K562 (cell line): ENCODE measurements around the gene PPP1CA. TPM values are rescaled to one million over a fixed set of nuclear protein-coding genes. Genes with fewer than 3 reads are reported as not detected.

ENCODE experiments used
- CEBPG ChIP-seq, 3 experiments: fragments of 200-800 bp in 1 of 3; sonication (Bioruptor generic) in 1 of 3; sonication (generic) in 1 of 3; formaldehyde crosslinking in 1 of 3; IDR thresholded peaks in 2 of 3; conservative IDR thresholded peaks in 1 of 3; 2 replicates each; pipeline versions ENCODE4 v1.6.1 to v1.8.0; 2016 to 2022; ENCODE audit warnings: missing compliant biosample characterization in 2 of 3, missing genetic modification characterization in 2 of 3, mild to moderate bottlenecking in 1 of 3, missing genetic modification reagents in 1 of 3
- HDGF ChIP-seq: fragments of 450-650 bp; IDR thresholded peaks from 2 replicates; pipeline ENCODE4 v1.6.1; 2016
- MLLT1 ChIP-seq, 2 experiments: fragments of 450-650 bp; IDR thresholded peaks; 2 replicates each; pipeline ENCODE4 v1.6.1; 2016
- NR3C1 ChIP-seq: sonication (generic); formaldehyde crosslinking; IDR thresholded peaks from 2 replicates; pipeline ENCODE4 v1.8.1; 2022; ENCODE audit warnings: missing genetic modification reagents
- PCBP1 ChIP-seq: fragments of 200-400 bp; formaldehyde crosslinking; IDR thresholded peaks from 2 replicates; pipeline ENCODE4 v1.6.1; 2018; ENCODE audit warnings: mild to moderate bottlenecking, low read depth, low read length; ENCODE audit not compliant: poor library complexity, severe bottlenecking
- TAF15 ChIP-seq: fragments of 200-400 bp; formaldehyde crosslinking; IDR thresholded peaks from 2 replicates; pipeline ENCODE4 v1.6.1; 2017; ENCODE audit warnings: mild to moderate bottlenecking, low read depth, low read length, moderate library complexity
- ZNF23 ChIP-seq: fragments of 250-450 bp; sonication (Bioruptor Pico); IDR thresholded peaks from 2 replicates; pipeline ENCODE4 v1.4.0; 2020; ENCODE audit warnings: mild to moderate bottlenecking
- polyA plus RNA-seq, 8 experiments: library from polyadenylated mRNA; depleted of rRNA in 4 of 8; stranded (reverse) in 5 of 8; unstranded in 3 of 8; fragments of >200 nt; fragmentation: Nextera tagmentation in 2 of 8; fragmentation: Illumina TruSeq in 1 of 8; extraction: Ambion mirVana in 2 of 8; extraction: Trizol in 1 of 8; gene quantifications; 2 replicates each; pipeline versions ENCODE4 v1.2.1 to v1.2.3, GENCODE V29; 2011 to 2014; ENCODE audit warnings: inconsistent platforms in 1 of 8, missing spikeins in 1 of 8
- total RNA-seq, 7 experiments: library from RNA; depleted of rRNA in 6 of 7; stranded (reverse); fragments of >200 nt in 6 of 7; fragmentation: Illumina TruSeq in 2 of 7; extraction: Trizol in 2 of 7; gene quantifications; 2 replicates each; pipeline versions ENCODE4 v1.2.1 to v1.2.3, GENCODE V29; 2011 to 2021; ENCODE audit warnings: low replicate concordance in 1 of 7
- TF ChIP-seq, protein P1 (sequence below): fragments of 200-600 bp; sonication (generic); IDR thresholded peaks from one replicate; pipeline ENCODE4 v1.6.1; 2012; ENCODE audit warnings: mild to moderate bottlenecking, low read depth, low read length, inconsistent platforms

PPP1CA gene
- total and polyA plus RNA-seq, 9 of the 15 experiments (the other 6 are each of a cell fraction or from before 2014, with no cell fraction given), result 18.2 to 242 (median 188) TPM

DNA sequence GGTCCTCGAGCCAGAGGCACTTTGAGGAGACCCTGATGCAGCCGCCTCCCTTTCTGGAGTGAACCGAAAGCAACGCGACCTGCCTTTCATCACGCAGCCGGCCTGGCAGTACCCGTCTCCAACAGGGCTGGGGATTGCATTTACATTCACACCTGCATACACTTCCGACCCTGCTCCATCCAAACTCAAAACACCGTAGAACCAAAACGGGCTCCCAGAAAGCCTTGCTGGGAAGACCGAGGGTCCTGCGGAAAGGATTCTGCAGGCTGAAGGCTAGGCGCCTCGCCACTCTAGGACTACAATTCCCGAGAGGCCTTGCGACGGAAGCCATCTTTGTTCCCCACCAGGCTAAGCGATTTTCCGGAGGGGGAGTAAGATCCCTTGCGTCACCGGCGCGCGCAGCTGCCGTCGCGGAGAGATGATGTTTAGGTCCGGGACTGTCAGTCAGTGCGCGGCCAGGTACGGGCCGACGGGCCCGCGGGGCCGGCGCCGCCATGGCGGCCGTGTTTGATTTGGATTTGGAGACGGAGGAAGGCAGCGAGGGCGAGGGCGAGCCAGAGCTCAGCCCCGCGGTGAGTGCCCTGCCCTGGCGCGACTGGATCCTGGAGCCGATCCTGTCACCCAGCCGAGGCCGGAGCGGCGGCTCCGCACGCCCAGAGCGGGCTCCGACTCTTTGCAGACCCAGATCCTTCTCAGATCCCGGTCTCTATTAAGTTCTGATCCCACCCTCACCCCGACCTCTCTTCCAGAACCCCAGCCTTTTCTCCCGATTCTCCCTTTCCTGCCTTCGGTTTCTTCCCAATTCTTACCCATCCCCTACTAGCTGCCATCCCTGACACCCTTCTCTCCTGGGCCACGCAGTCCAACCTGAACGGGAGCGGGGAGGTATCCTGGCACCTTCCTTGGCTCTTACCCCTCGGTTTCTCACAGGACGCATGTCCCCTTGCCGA, 26.7 kb upstream of the PPP1CA start, which contains the start of gene RPS6KB2 (continued):
- TF ChIP-seq, protein P1, sequence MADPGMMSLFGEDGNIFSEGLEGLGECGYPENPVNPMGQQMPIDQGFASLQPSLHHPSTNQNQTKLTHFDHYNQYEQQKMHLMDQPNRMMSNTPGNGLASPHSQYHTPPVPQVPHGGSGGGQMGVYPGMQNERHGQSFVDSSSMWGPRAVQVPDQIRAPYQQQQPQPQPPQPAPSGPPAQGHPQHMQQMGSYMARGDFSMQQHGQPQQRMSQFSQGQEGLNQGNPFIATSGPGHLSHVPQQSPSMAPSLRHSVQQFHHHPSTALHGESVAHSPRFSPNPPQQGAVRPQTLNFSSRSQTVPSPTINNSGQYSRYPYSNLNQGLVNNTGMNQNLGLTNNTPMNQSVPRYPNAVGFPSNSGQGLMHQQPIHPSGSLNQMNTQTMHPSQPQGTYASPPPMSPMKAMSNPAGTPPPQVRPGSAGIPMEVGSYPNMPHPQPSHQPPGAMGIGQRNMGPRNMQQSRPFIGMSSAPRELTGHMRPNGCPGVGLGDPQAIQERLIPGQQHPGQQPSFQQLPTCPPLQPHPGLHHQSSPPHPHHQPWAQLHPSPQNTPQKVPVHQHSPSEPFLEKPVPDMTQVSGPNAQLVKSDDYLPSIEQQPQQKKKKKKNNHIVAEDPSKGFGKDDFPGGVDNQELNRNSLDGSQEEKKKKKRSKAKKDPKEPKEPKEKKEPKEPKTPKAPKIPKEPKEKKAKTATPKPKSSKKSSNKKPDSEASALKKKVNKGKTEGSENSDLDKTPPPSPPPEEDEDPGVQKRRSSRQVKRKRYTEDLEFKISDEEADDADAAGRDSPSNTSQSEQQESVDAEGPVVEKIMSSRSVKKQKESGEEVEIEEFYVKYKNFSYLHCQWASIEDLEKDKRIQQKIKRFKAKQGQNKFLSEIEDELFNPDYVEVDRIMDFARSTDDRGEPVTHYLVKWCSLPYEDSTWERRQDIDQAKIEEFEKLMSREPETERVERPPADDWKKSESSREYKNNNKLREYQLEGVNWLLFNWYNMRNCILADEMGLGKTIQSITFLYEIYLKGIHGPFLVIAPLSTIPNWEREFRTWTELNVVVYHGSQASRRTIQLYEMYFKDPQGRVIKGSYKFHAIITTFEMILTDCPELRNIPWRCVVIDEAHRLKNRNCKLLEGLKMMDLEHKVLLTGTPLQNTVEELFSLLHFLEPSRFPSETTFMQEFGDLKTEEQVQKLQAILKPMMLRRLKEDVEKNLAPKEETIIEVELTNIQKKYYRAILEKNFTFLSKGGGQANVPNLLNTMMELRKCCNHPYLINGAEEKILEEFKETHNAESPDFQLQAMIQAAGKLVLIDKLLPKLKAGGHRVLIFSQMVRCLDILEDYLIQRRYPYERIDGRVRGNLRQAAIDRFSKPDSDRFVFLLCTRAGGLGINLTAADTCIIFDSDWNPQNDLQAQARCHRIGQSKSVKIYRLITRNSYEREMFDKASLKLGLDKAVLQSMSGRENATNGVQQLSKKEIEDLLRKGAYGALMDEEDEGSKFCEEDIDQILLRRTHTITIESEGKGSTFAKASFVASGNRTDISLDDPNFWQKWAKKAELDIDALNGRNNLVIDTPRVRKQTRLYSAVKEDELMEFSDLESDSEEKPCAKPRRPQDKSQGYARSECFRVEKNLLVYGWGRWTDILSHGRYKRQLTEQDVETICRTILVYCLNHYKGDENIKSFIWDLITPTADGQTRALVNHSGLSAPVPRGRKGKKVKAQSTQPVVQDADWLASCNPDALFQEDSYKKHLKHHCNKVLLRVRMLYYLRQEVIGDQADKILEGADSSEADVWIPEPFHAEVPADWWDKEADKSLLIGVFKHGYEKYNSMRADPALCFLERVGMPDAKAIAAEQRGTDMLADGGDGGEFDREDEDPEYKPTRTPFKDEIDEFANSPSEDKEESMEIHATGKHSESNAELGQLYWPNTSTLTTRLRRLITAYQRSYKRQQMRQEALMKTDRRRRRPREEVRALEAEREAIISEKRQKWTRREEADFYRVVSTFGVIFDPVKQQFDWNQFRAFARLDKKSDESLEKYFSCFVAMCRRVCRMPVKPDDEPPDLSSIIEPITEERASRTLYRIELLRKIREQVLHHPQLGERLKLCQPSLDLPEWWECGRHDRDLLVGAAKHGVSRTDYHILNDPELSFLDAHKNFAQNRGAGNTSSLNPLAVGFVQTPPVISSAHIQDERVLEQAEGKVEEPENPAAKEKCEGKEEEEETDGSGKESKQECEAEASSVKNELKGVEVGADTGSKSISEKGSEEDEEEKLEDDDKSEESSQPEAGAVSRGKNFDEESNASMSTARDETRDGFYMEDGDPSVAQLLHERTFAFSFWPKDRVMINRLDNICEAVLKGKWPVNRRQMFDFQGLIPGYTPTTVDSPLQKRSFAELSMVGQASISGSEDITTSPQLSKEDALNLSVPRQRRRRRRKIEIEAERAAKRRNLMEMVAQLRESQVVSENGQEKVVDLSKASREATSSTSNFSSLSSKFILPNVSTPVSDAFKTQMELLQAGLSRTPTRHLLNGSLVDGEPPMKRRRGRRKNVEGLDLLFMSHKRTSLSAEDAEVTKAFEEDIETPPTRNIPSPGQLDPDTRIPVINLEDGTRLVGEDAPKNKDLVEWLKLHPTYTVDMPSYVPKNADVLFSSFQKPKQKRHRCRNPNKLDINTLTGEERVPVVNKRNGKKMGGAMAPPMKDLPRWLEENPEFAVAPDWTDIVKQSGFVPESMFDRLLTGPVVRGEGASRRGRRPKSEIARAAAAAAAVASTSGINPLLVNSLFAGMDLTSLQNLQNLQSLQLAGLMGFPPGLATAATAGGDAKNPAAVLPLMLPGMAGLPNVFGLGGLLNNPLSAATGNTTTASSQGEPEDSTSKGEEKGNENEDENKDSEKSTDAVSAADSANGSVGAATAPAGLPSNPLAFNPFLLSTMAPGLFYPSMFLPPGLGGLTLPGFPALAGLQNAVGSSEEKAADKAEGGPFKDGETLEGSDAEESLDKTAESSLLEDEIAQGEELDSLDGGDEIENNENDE, result no peak
- TF ChIP-seq HDGF (no peak), PCBP1 (no peak), CEBPG (CRISPR knock-in tag; IDR thresholded peaks at IDR 0.05) (peak; percentile 83), CEBPG (tag; conservative IDR thresholded peaks at IDR 0.05 in 1 of 2, IDR thresholded peaks at IDR 0.05 in 1 of 2) (peak; percentile 70 to 84), NR3C1 (CRISPR knock-in tag) (no peak), TAF15 (no peak), ZNF23 (no peak), MLLT1 (IDR thresholded peaks at IDR 0.05) (peak; percentile 54 to 90; a peak in 1 of 4 replicates)
